H9 (cell line): ENCODE data around the gene SEMA3E. TPM values are rescaled to one million over a fixed set of nuclear protein-coding genes. Genes with fewer than 3 reads are reported as not detected.

Source experiments
- DNase-seq: peaks from one replicate; pipeline ENCODE4 v3.0.0-alpha.2; 2017
- H2AFZ ChIP-seq: one replicate; pipeline ENCODE4 v1.6.1; 2013; ENCODE audit warnings: mild to moderate bottlenecking, low read length, control low read depth, moderate library complexity
- H2AK5ac ChIP-seq: 2 replicates; pipeline ENCODE4 v1.6.1; 2013; ENCODE audit warnings: low read length, control low read depth, mixed read lengths; ENCODE audit not compliant: insufficient read length
- H2BK120ac ChIP-seq: one replicate; pipeline ENCODE4 v1.6.1; 2013; ENCODE audit warnings: low read depth, mild to moderate bottlenecking, low read length, control low read depth, inconsistent platforms; ENCODE audit not compliant: poor library complexity, severe bottlenecking
- H2BK12ac ChIP-seq: 2 replicates; pipeline ENCODE4 v1.6.1; 2013; ENCODE audit warnings: low read length, control low read depth, mixed read lengths, low read depth; ENCODE audit not compliant: insufficient read length
- H2BK15ac ChIP-seq: 2 replicates; pipeline ENCODE4 v1.6.1; 2013; ENCODE audit warnings: low read depth, low read length, control low read depth
- H2BK20ac ChIP-seq: one replicate; pipeline ENCODE4 v1.6.1; 2013; ENCODE audit warnings: low read depth, mild to moderate bottlenecking, low read length, control low read depth, inconsistent platforms; ENCODE audit not compliant: poor library complexity, severe bottlenecking
- H2BK5ac ChIP-seq: 2 replicates; pipeline ENCODE4 v1.6.1; 2013; ENCODE audit warnings: low read length, control low read depth, mixed read lengths; ENCODE audit not compliant: insufficient read length
- H3K14ac ChIP-seq: 2 replicates; pipeline ENCODE4 v1.6.1; 2013; ENCODE audit warnings: low read length, control low read depth; ENCODE audit not compliant: insufficient read depth
- H3K18ac ChIP-seq: 2 replicates; pipeline ENCODE4 v1.6.1; 2013; ENCODE audit warnings: low read depth, mild to moderate bottlenecking, mixed read lengths, low read length, control low read depth; ENCODE audit not compliant: insufficient read length
- H3K23ac ChIP-seq: 2 replicates; pipeline ENCODE4 v1.6.1; 2013; ENCODE audit warnings: low read length, control low read depth, mixed read lengths, low read depth; ENCODE audit not compliant: insufficient read length
- H3K23me2 ChIP-seq: 2 replicates; pipeline ENCODE4 v1.6.1; 2013; ENCODE audit warnings: low read depth, mild to moderate bottlenecking, mixed read lengths, low read length, control low read depth; ENCODE audit not compliant: insufficient read length, poor library complexity, severe bottlenecking
- H3K27ac ChIP-seq: 2 replicates; pipeline ENCODE4 v1.5.1; 2013; ENCODE audit warnings: low read length, control low read depth, mixed read lengths, low read depth; ENCODE audit not compliant: insufficient read length
- H3K27me3 ChIP-seq: 2 replicates; pipeline ENCODE4 v1.6.1; 2013; ENCODE audit warnings: low read length, control low read depth, inconsistent platforms; ENCODE audit not compliant: insufficient read depth
- H3K4ac ChIP-seq: 2 replicates; pipeline ENCODE4 v1.6.1; 2013; ENCODE audit warnings: low read depth, mild to moderate bottlenecking, control low read depth, inconsistent platforms, low read length, moderate library complexity
- H3K4me1 ChIP-seq: 2 replicates; pipeline ENCODE4 v1.6.1; 2013; ENCODE audit warnings: low read length, control low read depth, inconsistent platforms; ENCODE audit not compliant: insufficient read depth
- H3K4me2 ChIP-seq: 2 replicates; pipeline ENCODE4 v1.6.1; 2013; ENCODE audit warnings: low read length, control low read depth, mixed read lengths; ENCODE audit not compliant: insufficient read length, insufficient read depth
- H3K56ac ChIP-seq: 2 replicates; pipeline ENCODE4 v1.6.1; 2013; ENCODE audit warnings: low read depth, mild to moderate bottlenecking, mixed read lengths, low read length, control low read depth; ENCODE audit not compliant: insufficient read length
- H3K79me1 ChIP-seq: 2 replicates; pipeline ENCODE4 v1.6.1; 2013; ENCODE audit warnings: low read depth, mild to moderate bottlenecking, moderate library complexity, low read length, control low read depth, inconsistent platforms; ENCODE audit not compliant: insufficient read depth, poor library complexity, severe bottlenecking
- H3K79me2 ChIP-seq: 2 replicates; pipeline ENCODE4 v1.6.1; 2013; ENCODE audit warnings: low read length, control low read depth, inconsistent platforms; ENCODE audit not compliant: insufficient read depth
- H3K9ac ChIP-seq: 2 replicates; pipeline ENCODE4 v1.6.1; 2013; ENCODE audit warnings: low read length, control low read depth, mixed read lengths; ENCODE audit not compliant: insufficient read length; ENCODE audit errors: extremely low read depth
- H3K9me3 ChIP-seq: one replicate; pipeline ENCODE4 v1.6.1; 2013; ENCODE audit warnings: low read depth, low read length, inconsistent platforms; ENCODE audit not compliant: control insufficient read depth
- H3T11ph ChIP-seq: one replicate; pipeline ENCODE4 v1.6.1; 2013; ENCODE audit warnings: mild to moderate bottlenecking, low read length, control low read depth, inconsistent platforms
- H4K20me1 ChIP-seq: one replicate; pipeline ENCODE4 v1.6.1; 2013; ENCODE audit not compliant: control insufficient read depth, insufficient read length, insufficient read depth
- H4K5ac ChIP-seq: 2 replicates; pipeline ENCODE4 v1.6.1; 2013; ENCODE audit warnings: low read depth, mild to moderate bottlenecking, mixed read lengths, low read length, control low read depth; ENCODE audit not compliant: insufficient read length
- H4K8ac ChIP-seq: replicated peaks from 2 replicates; pipeline ENCODE4 v1.6.1; 2013; ENCODE audit warnings: low read length, control low read depth, mixed read lengths, low read depth; ENCODE audit not compliant: insufficient read length
- H4K91ac ChIP-seq: 2 replicates; pipeline ENCODE4 v1.6.1; 2013; ENCODE audit warnings: low read depth, mild to moderate bottlenecking, moderate library complexity, mixed read lengths, low read length, control low read depth; ENCODE audit not compliant: insufficient read length
- H3K27ac Mint-ChIP-seq, 3 experiments: 2 replicates in 2 of 3; 3 replicates in 1 of 3; pipeline ENCODE4 v1.8.0; 2020 to 2021; ENCODE audit warnings: mixed read lengths in 3 of 3, mild to moderate bottlenecking in 1 of 3, moderate library complexity in 1 of 3
- H3K27me3 Mint-ChIP-seq: 2 replicates; pipeline ENCODE4 v1.8.0; 2021; ENCODE audit warnings: low read depth, mild to moderate bottlenecking, moderate library complexity, mixed read lengths
- H3K36me3 Mint-ChIP-seq, 3 experiments: 2 replicates in 2 of 3; 3 replicates in 1 of 3; pipeline ENCODE4 v1.8.0; 2020 to 2021; ENCODE audit warnings: low read depth in 3 of 3, mixed read lengths in 3 of 3; ENCODE audit not compliant: insufficient read depth in 1 of 3
- H3K4me1 Mint-ChIP-seq, 2 experiments: 2 replicates each; pipeline ENCODE4 v1.8.0; 2020; ENCODE audit warnings: mixed read lengths in 2 of 2
- H3K4me3 Mint-ChIP-seq, 2 experiments: 2 replicates in 1 of 2; 3 replicates in 1 of 2; pipeline ENCODE4 v1.8.0; 2020 to 2021; ENCODE audit warnings: mild to moderate bottlenecking in 2 of 2, mixed read lengths in 2 of 2, moderate library complexity in 1 of 2
- H3K9me3 Mint-ChIP-seq, 2 experiments: 2 replicates in 1 of 2; 3 replicates in 1 of 2; pipeline ENCODE4 v1.8.0; 2020; ENCODE audit warnings: mild to moderate bottlenecking in 2 of 2, mixed read lengths in 2 of 2, moderate library complexity in 1 of 2
- CTCF ChIP-seq: fragments of 200-600 bp; sonication (generic); conservative IDR thresholded peaks from 3 replicates; pipeline ENCODE4 v1.8.0; 2021; ENCODE audit warnings: antibody characterized with exemption, mild to moderate bottlenecking
- WGBS: extraction: QIAGEN DNeasy Blood & Tissue Kit; methylation state at CpG from one replicate; pipeline ENCODE4 v1.1.7; 2013; ENCODE audit warnings: missing lambda C conversion rate, low lambda C conversion rate, mixed read lengths; ENCODE audit not compliant: insufficient read length; ENCODE audit errors: extremely low coverage; 5-methylcytosine and 5-hydroxymethylcytosine counted together
- total RNA-seq: library from RNA; stranded (reverse); gene quantifications from 2 replicates; pipeline ENCODE4 v1.2.1, GENCODE V29; 2021

Gene SEMA3E
- total RNA-seq, 1 experiment from 2014 or later, result 0.39 TPM

DNA sequence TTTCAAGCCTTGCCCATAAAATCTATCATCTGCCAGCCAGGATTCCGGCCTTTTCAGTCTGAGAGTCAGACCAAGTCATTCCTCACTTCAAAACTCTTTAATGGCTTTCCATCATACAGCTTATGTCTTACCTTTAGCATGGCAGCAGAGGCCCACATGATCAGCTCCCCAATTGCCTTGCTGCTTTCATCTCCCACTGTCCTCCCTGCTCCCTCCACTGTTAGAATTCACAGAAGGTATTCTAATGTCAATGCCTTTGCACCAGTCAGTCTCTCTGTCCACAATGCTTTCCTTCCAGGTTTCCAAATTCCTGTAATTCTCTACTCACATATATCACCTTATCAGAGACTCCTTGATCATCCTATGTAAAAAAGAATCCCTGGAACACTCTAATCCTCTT is 37.2 kb downstream of the SEMA3E start:
- DNase-seq, result no peak
- Mint-ChIP-seq H3K4me1 (peaks cover 37 to 43% of the 10 kb centered on the region in 2 experiments), H3K4me3 (no peak overlapping the region; a peak in 1 of 5 replicates), H3K27me3 (no peaks in the 10 kb centered on the region), H3K36me3 (no peaks in the 10 kb centered on the region), H3K27ac (peak overlapping the region in 2 of 3 experiments; percentile 31 to 94; a peak in 4 of 7 replicates), H3K9me3 (no peaks in the 10 kb centered on the region)
- Histone ChIP-seq H3K79me2 (no peaks in the 10 kb centered on the region), H3K18ac (no peak overlapping the region), H3K9ac (no peak overlapping the region), H3K23me2 (no peaks in the 10 kb centered on the region), H2BK120ac (no peak overlapping the region), H3K56ac (no peak overlapping the region), H2AK5ac (no peak overlapping the region), H4K20me1 (no peaks in the 10 kb centered on the region), H3K27me3 (no peaks in the 10 kb centered on the region), H3K14ac (no peak overlapping the region), H2BK15ac (no peak overlapping the region), H3K4me2 (no peak overlapping the region), H4K8ac (no peak overlapping the region), H3K9me3 (no peaks in the 10 kb centered on the region), H2BK20ac (no peak overlapping the region), H2AFZ (peak overlapping the region; percentile 36), H2BK5ac (no peak overlapping the region), H3K4ac (no peak overlapping the region), H3T11ph (no peak overlapping the region), H2BK12ac (no peak overlapping the region), H4K5ac (no peak overlapping the region), H3K79me1 (no peaks in the 10 kb centered on the region), H3K4me1 (peaks cover 7% of the 10 kb centered on the region), H3K23ac (no peak overlapping the region), H3K27ac (no peak overlapping the region), H4K91ac (no peak overlapping the region)
- no CpG with 5 or more reads among the region's 1 CpG for WGBS
- no peak for TF ChIP-seq CTCF
